ENCODE results near the gene ELMOD3. TPM values are rescaled to one million over a fixed set of nuclear protein-coding genes. Genes with fewer than 3 reads are reported as not detected.

Gene ELMOD3
- total and polyA plus RNA-seq, 10 donors, result 14.4 to 38.0 (median 24.2) TPM

DNA sequence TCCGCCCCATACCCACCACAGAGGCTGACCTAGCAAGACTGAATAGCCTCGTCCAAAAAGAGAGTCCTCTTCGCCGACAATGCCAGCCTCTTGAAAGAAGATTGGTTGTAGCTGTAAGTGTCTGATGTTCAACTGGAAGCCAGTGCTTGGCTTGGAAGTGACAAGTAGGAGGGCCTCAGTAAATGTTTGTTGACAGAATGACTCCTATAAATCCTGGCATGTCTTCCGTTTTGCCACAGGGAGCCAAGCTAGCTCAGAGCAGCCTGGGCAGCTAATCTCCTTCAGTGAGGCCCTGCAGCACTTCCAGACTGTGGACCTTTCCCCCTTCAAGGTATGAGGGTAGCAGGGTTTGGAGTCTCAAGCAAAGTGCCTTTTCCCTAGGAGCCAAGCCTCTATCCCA is 14.9 kb downstream of the ELMOD3 start:
- H3K4me3 ChIP-seq, result no peak overlapping the region
- no peak for DNase-seq
- WGBS, 5 donors, result 85 to 93% (median 86%) methylated on average over 5 of the region's 5 CpGs
- no peaks in the 10 kb centered on the region for H3K4me1 ChIP-seq
- H3K27me3 ChIP-seq (replicated peaks in 1 of 7), result no peaks in the 10 kb centered on the region
- peaks cover 0 to 95% (median 3%) of the 10 kb centered on the region in 6 donors for H3K36me3 ChIP-seq
- H3K27ac ChIP-seq, result no peak overlapping the region
- intact Hi-C loops (cut with DNase I; ENCODE audit: low total_unique reads), result no loop called here
- H3K9me3 ChIP-seq, result peaks cover 0 to 10% (median 2%) of the 10 kb centered on the region in 8 donors
- TF ChIP-seq, protein P1, sequence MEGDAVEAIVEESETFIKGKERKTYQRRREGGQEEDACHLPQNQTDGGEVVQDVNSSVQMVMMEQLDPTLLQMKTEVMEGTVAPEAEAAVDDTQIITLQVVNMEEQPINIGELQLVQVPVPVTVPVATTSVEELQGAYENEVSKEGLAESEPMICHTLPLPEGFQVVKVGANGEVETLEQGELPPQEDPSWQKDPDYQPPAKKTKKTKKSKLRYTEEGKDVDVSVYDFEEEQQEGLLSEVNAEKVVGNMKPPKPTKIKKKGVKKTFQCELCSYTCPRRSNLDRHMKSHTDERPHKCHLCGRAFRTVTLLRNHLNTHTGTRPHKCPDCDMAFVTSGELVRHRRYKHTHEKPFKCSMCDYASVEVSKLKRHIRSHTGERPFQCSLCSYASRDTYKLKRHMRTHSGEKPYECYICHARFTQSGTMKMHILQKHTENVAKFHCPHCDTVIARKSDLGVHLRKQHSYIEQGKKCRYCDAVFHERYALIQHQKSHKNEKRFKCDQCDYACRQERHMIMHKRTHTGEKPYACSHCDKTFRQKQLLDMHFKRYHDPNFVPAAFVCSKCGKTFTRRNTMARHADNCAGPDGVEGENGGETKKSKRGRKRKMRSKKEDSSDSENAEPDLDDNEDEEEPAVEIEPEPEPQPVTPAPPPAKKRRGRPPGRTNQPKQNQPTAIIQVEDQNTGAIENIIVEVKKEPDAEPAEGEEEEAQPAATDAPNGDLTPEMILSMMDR (IDR thresholded peaks at IDR 0.05 in 8 of 11, conservative IDR thresholded peaks at IDR 0.05 in 3 of 11), result no peak
- TF ChIP-seq POLR2A (IDR thresholded peaks at IDR 0.05), result no peak
- TF ChIP-seq POLR2AphosphoS5 (IDR thresholded peaks at IDR 0.05), result no peak

DNA sequence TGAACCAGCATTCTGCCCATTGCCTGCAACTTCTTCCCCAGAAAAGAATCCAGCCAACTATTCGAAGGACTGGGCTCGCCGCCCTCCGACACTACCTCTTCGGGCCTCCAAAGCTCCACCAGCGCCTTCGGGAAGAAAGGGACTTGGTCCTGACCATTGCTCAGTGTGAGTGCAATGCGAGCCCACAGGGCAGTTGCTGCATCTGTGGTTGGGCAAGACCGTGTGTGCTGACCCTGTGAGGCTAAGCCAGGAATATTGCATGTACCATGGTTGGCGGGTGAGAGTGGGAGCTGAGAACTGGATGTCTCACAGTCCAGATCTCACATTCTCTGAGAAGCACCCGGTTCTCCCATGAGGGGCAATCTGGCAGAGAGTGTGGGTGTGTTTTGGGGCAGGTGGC is 16.5 kb downstream of the ELMOD3 start:
- WGBS, 5 donors, result 87 to 95% (median 92%) methylated on average over 11 of the region's 11 CpGs
- TF ChIP-seq POLR2AphosphoS5 (IDR thresholded peaks at IDR 0.05) (no peak), POLR2A (IDR thresholded peaks at IDR 0.05) (no peak)
- TF ChIP-seq, protein P1 (IDR thresholded peaks at IDR 0.05 in 8 of 11, conservative IDR thresholded peaks at IDR 0.05 in 3 of 11), result no peak
- Histone ChIP-seq H3K36me3 (peaks cover 0 to 99% (median 3%) of the 10 kb centered on the region in 6 donors), H3K4me1 (no peaks in the 10 kb centered on the region), H3K4me3 (no peak overlapping the region), H3K27me3 (replicated peaks in 1 of 7) (no peaks in the 10 kb centered on the region), H3K27ac (no peak overlapping the region), H3K9me3 (peaks cover 0 to 10% (median 2%) of the 10 kb centered on the region in 8 donors)
- intact Hi-C loops (cut with DNase I; ENCODE audit: low total_unique reads), result no loop called here
- DNase-seq, result no peak

DNA sequence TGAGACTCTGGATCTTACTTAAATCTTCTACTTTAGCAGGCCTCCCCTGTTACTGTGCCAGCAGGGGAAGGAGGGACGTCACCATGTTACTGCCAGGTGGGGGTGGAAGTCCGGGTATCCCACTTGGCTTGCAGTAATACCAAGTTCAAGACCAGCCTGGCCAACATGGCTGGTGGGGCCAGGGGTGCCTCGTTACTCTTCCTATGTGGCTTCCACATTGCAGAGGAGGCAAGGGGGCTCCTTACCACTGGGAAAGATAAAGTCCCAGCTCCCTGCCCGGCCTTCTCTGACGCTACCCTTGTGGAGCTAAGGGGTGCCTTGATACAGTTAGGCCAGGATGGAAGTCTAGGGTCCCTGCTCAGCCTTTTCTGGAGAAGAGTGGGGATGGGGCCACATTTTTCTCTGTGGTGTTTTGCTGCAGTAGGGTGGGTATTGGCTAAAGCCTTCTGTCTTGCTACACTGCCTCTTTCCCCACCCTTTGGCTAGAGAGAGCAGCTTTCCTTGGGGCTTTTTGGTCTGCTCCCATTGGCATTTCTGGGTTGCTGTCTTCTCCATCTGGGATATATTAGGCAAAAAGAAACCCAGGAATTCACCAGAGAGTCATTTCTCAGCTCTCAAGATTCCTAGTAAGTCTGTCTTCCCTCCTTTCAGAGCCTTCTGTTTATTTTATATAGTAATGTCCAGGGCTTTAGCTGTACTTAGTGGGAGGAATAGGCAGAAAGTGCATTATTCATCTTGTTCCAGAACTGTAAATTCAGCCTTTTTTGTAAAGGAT is 21.9 kb downstream of the ELMOD3 start:
- Histone ChIP-seq H3K27ac (no peak overlapping the region), H3K4me1 (no peaks in the 10 kb centered on the region), H3K9me3 (peaks cover 0 to 26% (median 19%) of the 10 kb centered on the region in 8 donors), H3K36me3 (peaks cover 3 to 99% (median 40%) of the 10 kb centered on the region in 6 donors), H3K4me3 (no peak overlapping the region), H3K27me3 (replicated peaks in 1 of 7) (no peaks in the 10 kb centered on the region)
- WGBS, 5 donors, result 94 to 96% (median 95%) methylated on average over 5 of the region's 5 CpGs
- no peak for DNase-seq
- intact Hi-C loops (cut with DNase I; ENCODE audit: low total_unique reads), result no loop called here
- no peak for TF ChIP-seq POLR2A (IDR thresholded peaks at IDR 0.05)
- TF ChIP-seq, protein P1 (IDR thresholded peaks at IDR 0.05 in 8 of 11, conservative IDR thresholded peaks at IDR 0.05 in 3 of 11), result no peak
- no peak for TF ChIP-seq POLR2AphosphoS5 (IDR thresholded peaks at IDR 0.05)

DNA sequence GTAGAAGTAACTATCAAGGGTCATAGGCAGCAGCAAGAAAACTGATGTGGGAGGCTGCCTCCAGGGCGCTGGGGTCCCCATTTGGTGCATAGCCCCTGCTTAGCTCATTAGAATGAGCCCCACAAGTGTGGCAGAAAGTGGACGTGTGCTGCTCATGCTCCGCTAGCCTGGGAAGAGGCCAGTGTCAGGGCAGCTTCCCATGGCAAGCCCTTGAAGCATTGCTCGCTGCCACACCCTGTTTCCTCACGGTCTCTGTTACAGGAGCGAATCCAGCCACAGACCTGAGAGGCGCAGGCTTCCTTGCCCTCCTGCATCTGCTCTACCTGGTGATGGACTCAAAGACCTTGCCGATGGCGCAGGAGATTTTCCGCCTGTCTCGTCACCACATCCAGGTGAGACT is 22.5 kb downstream of the ELMOD3 start:
- TF ChIP-seq POLR2AphosphoS5 (IDR thresholded peaks at IDR 0.05) (no peak), POLR2A (IDR thresholded peaks at IDR 0.05) (no peak)
- TF ChIP-seq, protein P1 (IDR thresholded peaks at IDR 0.05 in 8 of 11, conservative IDR thresholded peaks at IDR 0.05 in 3 of 11), result no peak
- intact Hi-C loops (cut with DNase I; ENCODE audit: low total_unique reads), result no loop called here
- no peaks in the 10 kb centered on the region for H3K4me1 ChIP-seq
- no peak for DNase-seq
- H3K27me3 ChIP-seq (replicated peaks in 1 of 7), result no peaks in the 10 kb centered on the region
- WGBS, 5 donors, result 91 to 96% (median 93%) methylated on average over 11 of the region's 11 CpGs
- peaks cover 0 to 26% (median 19%) of the 10 kb centered on the region in 8 donors for H3K9me3 ChIP-seq
- no peak overlapping the region for H3K4me3 ChIP-seq
- peaks cover 3 to 99% (median 40%) of the 10 kb centered on the region in 6 donors for H3K36me3 ChIP-seq
- H3K27ac ChIP-seq, result no peak overlapping the region
